Measurements from ENCODE around the gene TGM2. TPM values are rescaled to one million over a fixed set of nuclear protein-coding genes. Genes with fewer than 3 reads are reported as not detected.

TGM2 gene
- total RNA-seq, 1 donor from 2014 or later: 243 TPM

- DNase-seq (ENCODE audit: low spot score): peak; percentile 52
Observed at GRCh38 chr20:38095017-38095686, 69.9 kb downstream of the TGM2 start.

GRCh38 chr20:38094373-38094891 lies 70.6 kb downstream of the TGM2 start:
- DNase-seq (ENCODE audit: low spot score): peak; percentile 35

- DNase-seq (ENCODE audit: low spot score): no peak
Observed at GRCh38 chr20:38093641-38094077, 71.4 kb downstream of the TGM2 start.

GRCh38 chr20:38092915-38093314 lies 72.2 kb downstream of the TGM2 start:
- no peak for DNase-seq (ENCODE audit: low spot score)

GRCh38 chr20:38092260-38092857 lies 72.7 kb downstream of the TGM2 start:
- DNase-seq (ENCODE audit: low spot score): no peak

GRCh38 chr20:38091441-38092216 lies 73.4 kb downstream of the TGM2 start:
- peak; percentile 42 for DNase-seq (ENCODE audit: low spot score)

- DNase-seq (ENCODE audit: low spot score): no peak
Observed at GRCh38 chr20:38090061-38090460, 75.0 kb downstream of the TGM2 start.

- no peak for DNase-seq (ENCODE audit: low spot score)
Observed at GRCh38 chr20:38089500-38089899, 75.6 kb downstream of the TGM2 start.

- peak; percentile 55 for DNase-seq (ENCODE audit: low spot score)
Observed at GRCh38 chr20:38085026-38085425, 80.0 kb downstream of the TGM2 start.

- DNase-seq (ENCODE audit: low spot score): peak; percentile 98
Observed at GRCh38 chr20:38084425-38084951, 80.6 kb downstream of the TGM2 start.

- DNase-seq (ENCODE audit: low spot score): peak; percentile 44
Observed at GRCh38 chr20:38083338-38084048, 81.6 kb downstream of the TGM2 start.

- DNase-seq (ENCODE audit: low spot score): no peak
Observed at GRCh38 chr20:38082894-38083293, 82.2 kb downstream of the TGM2 start.

- peak; percentile 79 for DNase-seq (ENCODE audit: low spot score)
Observed at GRCh38 chr20:38081575-38081974, 83.5 kb downstream of the TGM2 start.

- DNase-seq (ENCODE audit: low spot score): no peak
Observed at GRCh38 chr20:38079353-38079752, 85.7 kb downstream of the TGM2 start.

- DNase-seq (ENCODE audit: low spot score): no peak
Observed at GRCh38 chr20:38078084-38078483, 87.0 kb downstream of the TGM2 start.

Other genes with a start within 250 kb of the TGM2 start
- gene TTI1, start 131.8 kb downstream of the TGM2 start, total RNA-seq (ENCODE audit: insufficient read depth, low replicate concordance): 13.5 TPM
- 96.8 TPM for gene RPRD1B, start 131.5 kb downstream of the TGM2 start, total RNA-seq (ENCODE audit: insufficient read depth, low replicate concordance)
- gene KIAA1755, start 95.5 kb upstream of the TGM2 start, total RNA-seq (ENCODE audit: insufficient read depth, low replicate concordance): 4.3 TPM
- gene BPI, start 138.9 kb upstream of the TGM2 start, total RNA-seq (ENCODE audit: insufficient read depth, low replicate concordance): not detected
- 3.9 TPM for gene LBP, start 181.2 kb upstream of the TGM2 start, total RNA-seq (ENCODE audit: insufficient read depth, low replicate concordance)